HG03520 (cell line): ENCODE measurements around the gene ARPP19.
"Not testable (repeated sequence)": the region's sequence is repeated elsewhere in the genome, so short reads cannot be mapped to it uniquely, and the experiment has no call there.

Experiments
- ATAC-seq: cut with Tn5 transposase; IDR thresholded peaks from one replicate; pipeline ENCODE4 v1.9.1; 2021; ENCODE audit warnings: mild to moderate bottlenecking, moderate library complexity; ENCODE audit not compliant: unreplicated experiment

Gene ARPP19, protein sequence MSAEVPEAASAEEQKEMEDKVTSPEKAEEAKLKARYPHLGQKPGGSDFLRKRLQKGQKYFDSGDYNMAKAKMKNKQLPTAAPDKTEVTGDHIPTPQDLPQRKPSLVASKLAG

GRCh38 chr15:52568601-52569585, at the start of gene ARPP19:
Gene ARPP19, minus strand, starts transcription at chr15:52569030. Its CDS starts 138 bp downstream, at chr15:52568892.
- peak; percentile 49 for ATAC-seq

DNA sequence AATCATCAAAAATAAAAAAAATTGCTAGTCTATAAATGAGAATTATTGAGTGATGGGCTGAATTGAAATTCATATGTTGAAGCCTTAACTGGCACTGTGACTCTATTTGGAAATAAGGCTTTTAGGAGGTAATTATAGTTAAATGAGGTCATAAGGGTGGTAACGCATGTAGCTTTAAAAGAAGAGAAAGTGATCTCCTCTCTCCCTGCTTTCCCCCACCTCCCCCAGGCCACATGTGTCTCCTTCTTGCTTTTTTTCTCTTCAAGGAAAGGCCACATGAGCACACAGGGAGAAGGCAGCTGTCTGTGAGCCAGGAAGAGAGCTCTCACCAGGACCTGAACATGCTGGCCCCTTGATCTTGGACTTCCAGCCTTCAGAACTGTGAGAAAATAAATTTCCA, 48.2 kb upstream of the ARPP19 start:
- no peak for ATAC-seq

DNA sequence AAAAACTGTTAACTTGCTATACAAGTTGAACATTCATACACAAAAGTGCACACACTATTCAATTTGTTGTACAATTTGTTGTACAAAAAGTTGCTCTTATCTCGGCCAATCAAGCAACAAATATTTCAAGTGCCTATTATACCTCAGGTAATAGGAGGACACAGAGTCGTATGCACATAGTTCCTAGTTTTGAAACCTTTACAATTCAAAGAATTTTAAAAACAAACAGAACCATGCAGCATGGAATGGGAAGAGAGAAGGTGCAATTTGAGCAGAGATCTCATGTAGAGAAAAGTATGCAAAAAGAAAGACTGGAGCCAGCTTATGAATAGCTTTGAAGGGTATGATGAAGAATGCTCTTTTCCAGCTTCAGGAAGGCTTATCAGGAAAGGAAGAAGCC, 46.5 kb upstream of the ARPP19 start:
- no peak for ATAC-seq

DNA sequence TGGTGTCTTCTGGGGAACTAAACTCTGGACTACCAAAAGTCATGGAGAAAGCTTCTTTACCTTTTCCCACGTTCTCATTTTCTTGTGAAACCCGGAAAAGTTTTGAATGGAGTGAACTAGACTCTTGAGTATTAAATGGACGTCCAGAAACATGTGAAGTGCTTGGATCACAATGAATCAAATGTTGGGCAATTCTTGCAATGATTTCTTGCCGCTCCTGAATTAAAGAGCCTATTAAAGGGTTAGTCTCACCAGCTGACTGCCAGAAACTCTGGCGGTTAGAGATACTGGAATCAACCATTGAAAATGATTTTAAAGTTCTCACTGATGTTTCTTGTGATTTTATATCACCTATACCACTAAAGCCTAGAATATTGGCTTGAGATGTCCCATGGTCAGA, 40.8 kb upstream of the ARPP19 start:
- no peak for ATAC-seq

GRCh38 chr15:52584414-52584813, 15.6 kb upstream of the ARPP19 start:
- no peak for ATAC-seq

GRCh38 chr15:52579852-52580251, 11.0 kb upstream of the ARPP19 start:
- no peak for ATAC-seq

- ATAC-seq: no peak
These were observed 7.9 kb upstream of the ARPP19 start for GRCh38 chr15:52576692-52577091.

- ATAC-seq: not testable (repeated sequence)
These were observed 6.7 kb upstream of the ARPP19 start for GRCh38 chr15:52575573-52575972.

GRCh38 chr15:52575072-52575471, 6.2 kb upstream of the ARPP19 start:
- ATAC-seq: no peak

DNA sequence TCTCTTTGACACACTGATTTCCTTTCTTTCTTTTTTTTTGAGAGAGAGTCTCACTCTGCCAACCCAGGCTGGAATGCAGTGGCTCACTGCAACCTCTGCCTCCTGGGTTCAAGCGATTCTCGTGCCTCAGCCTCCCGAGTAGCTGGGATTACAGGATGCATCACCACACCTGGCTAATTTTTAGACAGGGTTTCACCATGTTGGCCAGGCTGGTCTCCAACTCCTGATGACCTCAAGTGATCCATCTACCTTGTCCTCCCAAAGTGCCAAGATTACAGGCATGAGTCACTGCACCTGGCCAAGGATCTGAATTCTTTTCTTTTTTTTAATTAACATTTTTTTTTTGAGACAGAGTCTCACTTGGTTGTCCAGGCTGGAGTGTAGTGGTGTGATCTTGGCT, 5.8 kb upstream of the ARPP19 start:
- not testable (repeated sequence) for ATAC-seq

DNA sequence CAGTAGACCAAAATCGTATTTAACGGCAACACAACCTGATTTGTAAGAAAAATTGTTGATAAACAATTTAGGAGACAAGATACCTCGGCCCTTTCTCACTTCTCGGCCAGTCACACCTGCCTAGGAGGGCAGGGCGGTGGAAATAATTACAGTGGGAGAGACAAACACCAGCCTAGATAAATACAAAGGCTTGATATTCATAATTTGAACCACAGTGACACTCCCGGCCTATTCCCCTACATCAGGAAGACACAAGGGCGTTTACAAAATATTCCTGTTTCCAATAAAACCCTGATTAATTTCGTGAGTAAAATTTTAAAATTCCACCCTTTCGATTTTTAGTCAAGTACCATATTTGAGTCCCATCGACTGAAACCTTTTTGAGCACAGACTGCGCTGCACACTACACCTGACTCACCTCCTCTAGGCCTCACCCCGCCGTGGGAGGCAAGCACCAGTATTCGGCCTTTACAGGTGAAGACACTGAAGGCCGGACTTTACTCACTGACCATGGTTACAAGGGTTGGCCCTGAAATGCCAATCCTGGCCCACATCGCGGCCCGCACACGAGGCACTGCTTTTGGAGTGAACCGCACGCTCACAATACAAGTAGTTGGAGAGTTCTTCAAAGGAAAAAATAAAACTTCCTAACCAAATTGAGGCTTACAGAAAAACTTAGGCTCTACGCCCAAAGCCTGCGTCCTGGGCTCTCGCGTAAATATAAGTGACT, 794 bp downstream of the ARPP19 start:
- no peak for ATAC-seq

- no peak for ATAC-seq
These were observed 1.9 kb downstream of the ARPP19 start for GRCh38 chr15:52566889-52567288.

- ATAC-seq: peak; percentile 38
These were observed 3.1 kb downstream of the ARPP19 start for GRCh38 chr15:52565417-52566358.

- no peak for ATAC-seq
These were observed 5.2 kb downstream of the ARPP19 start for GRCh38 chr15:52563501-52564060.

GRCh38 chr15:52559575-52559974, 9.3 kb downstream of the ARPP19 start:
- ATAC-seq: no peak

- no peak for ATAC-seq
These were observed 9.8 kb downstream of the ARPP19 start for GRCh38 chr15:52559022-52559421.

GRCh38 chr15:52558196-52558595, 10.6 kb downstream of the ARPP19 start:
- peak; percentile 80 for ATAC-seq

- ATAC-seq: no peak
These were observed 11.6 kb downstream of the ARPP19 start for GRCh38 chr15:52557274-52557641.

- no peak for ATAC-seq
These were observed 12.1 kb downstream of the ARPP19 start for GRCh38 chr15:52556524-52557273.

- no peak for ATAC-seq
These were observed 16.5 kb downstream of the ARPP19 start for GRCh38 chr15:52552303-52552702.
